CD4-positive, alpha-beta memory T cell (primary cell): ENCODE measurements around the gene RAB22A. TPM values are rescaled to one million over a fixed set of nuclear protein-coding genes. Genes with fewer than 3 reads are reported as not detected.

Experiments
- CTCF ChIA-PET: fragments of 350-600 bp; sonication (Branson Sonifier 250); formaldehyde crosslinking; loops from one replicate; lab custom pipeline; 2021; ENCODE audit warnings: inconsistent platforms; ENCODE audit not compliant: partially characterized antibody; lab: Charles Lee
- POLR2A ChIA-PET: fragments of 350-600 bp; sonication (Branson Sonifier 250); formaldehyde crosslinking; loops from one replicate; lab custom pipeline; 2021; ENCODE audit not compliant: partially characterized antibody; lab: Charles Lee
- DNase-seq, 5 donors: peaks; one replicate each; pipeline versions ENCODE4 v3.0.0 to v3.0.0-alpha.2; 2020 to 2022; ENCODE audit warnings: mixed read lengths in 1 of 5
- H3K27ac ChIP-seq: one replicate; pipeline ENCODE4 v1.7.0; 2013; ENCODE audit warnings: low read depth, low read length
- H3K27me3 ChIP-seq: 2 replicates; pipeline ENCODE4 v1.7.0; 2013; ENCODE audit warnings: mild to moderate bottlenecking, low read length, moderate library complexity; ENCODE audit not compliant: insufficient read depth
- H3K36me3 ChIP-seq: 2 replicates; pipeline ENCODE4 v1.7.0; 2013; ENCODE audit warnings: mild to moderate bottlenecking, low read length, moderate library complexity; ENCODE audit not compliant: insufficient read depth
- H3K4me1 ChIP-seq: 2 replicates; pipeline ENCODE4 v1.7.0; 2013; ENCODE audit warnings: mild to moderate bottlenecking, low read length, moderate library complexity; ENCODE audit not compliant: insufficient read depth
- H3K4me3 ChIP-seq, 2 donors: one replicate each; pipeline ENCODE4 v1.7.0; 2013; ENCODE audit warnings: low read length in 2 of 2, mild to moderate bottlenecking in 1 of 2
- H3K9me3 ChIP-seq, 2 donors: one replicate each; pipeline ENCODE4 v1.7.0; 2013; ENCODE audit warnings: low read length in 2 of 2, control low read depth in 1 of 2; ENCODE audit not compliant: control insufficient read depth in 1 of 2
- H3K27ac Mint-ChIP-seq, 7 donors: one replicate each; pipeline ENCODE4 v1.8.0; 2020 to 2021; ENCODE audit warnings: mixed read lengths in 7 of 7, mild to moderate bottlenecking in 6 of 7, inconsistent platforms in 3 of 7, moderate library complexity in 3 of 7
- H3K27me3 Mint-ChIP-seq, 2 donors: one replicate each; pipeline ENCODE4 v1.8.0; 2020 to 2021; ENCODE audit warnings: mixed read lengths in 2 of 2
- H3K36me3 Mint-ChIP-seq, 2 donors: one replicate each; pipeline ENCODE4 v1.8.0; 2020 to 2021; ENCODE audit warnings: mixed read lengths in 2 of 2, inconsistent platforms in 1 of 2, mild to moderate bottlenecking in 1 of 2
- H3K4me1 Mint-ChIP-seq, 4 donors: one replicate each; pipeline ENCODE4 v1.8.0; 2020 to 2021; ENCODE audit warnings: mixed read lengths in 4 of 4, mild to moderate bottlenecking in 1 of 4
- H3K4me3 Mint-ChIP-seq, 8 donors: one replicate each; pipeline ENCODE4 v1.8.0; 2020 to 2021; ENCODE audit warnings: mixed read lengths in 8 of 8, mild to moderate bottlenecking in 7 of 8, moderate library complexity in 6 of 8, inconsistent platforms in 3 of 8
- H3K9me3 Mint-ChIP-seq, 8 donors: one replicate each; pipeline ENCODE4 v1.8.0; 2020 to 2021; ENCODE audit warnings: mixed read lengths in 8 of 8, mild to moderate bottlenecking in 5 of 8, inconsistent platforms in 3 of 8, moderate library complexity in 1 of 8
- intact Hi-C: fragments of 100-400 bp; cut with micrococcal nuclease; formaldehyde crosslinking; loops from one replicate; pipeline ENCODE4 v1.15.1; 2023
- polyA plus RNA-seq, 2 donors: library from polyadenylated mRNA; unstranded; fragments of 300-500 nt; fragmentation: Illumina TruSeq; gene quantifications; one replicate each; pipeline ENCODE4 v1.2.3, GENCODE V29; 2021
- total RNA-seq, 2 experiments: library from RNA; stranded (reverse); gene quantifications; one replicate each; pipeline ENCODE4 v1.2.3, GENCODE V29; 2021

The RAB22A gene
- total and polyA plus RNA-seq, 4 experiments from 2014 or later: 11.0 to 23.6 (median 20.4) TPM

DNA sequence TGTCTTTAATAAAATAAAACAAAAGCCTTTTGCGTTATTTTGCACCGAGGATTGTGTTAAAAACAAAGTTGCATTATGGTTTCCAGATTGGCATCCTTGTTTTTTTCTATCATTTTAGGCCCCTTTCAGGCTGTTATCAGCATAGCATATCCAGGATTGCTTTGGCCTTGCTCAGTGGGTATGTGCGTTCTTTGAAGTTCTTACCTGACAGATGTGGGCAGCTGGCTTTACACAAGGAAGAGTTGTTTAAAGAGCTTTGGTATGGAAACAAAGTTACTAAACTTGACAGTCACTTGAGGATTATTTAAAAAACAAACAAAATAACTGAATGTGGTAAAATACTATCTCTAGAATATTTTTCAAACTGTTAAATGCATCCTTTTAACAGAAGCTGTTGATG, 86.1 kb downstream of the RAB22A start:
- no peak overlapping the region for H3K4me3 ChIP-seq
- no peak for DNase-seq
- H3K36me3 Mint-ChIP-seq: peaks cover 0 to 39% of the 10 kb centered on the region in 2 donors
- H3K27ac ChIP-seq: no peak overlapping the region
- H3K4me3 Mint-ChIP-seq: peak overlapping the region in 2 of 8 donors; percentile 22 to 43
- POLR2A ChIA-PET: no interaction called here
- intact Hi-C loops: no loop called here
- H3K4me1 Mint-ChIP-seq: peaks cover 50 to 79% (median 67%) of the 10 kb centered on the region in 4 donors
- no peaks in the 10 kb centered on the region for H3K27me3 ChIP-seq
- no peaks in the 10 kb centered on the region for H3K9me3 ChIP-seq
- H3K36me3 ChIP-seq: no peaks in the 10 kb centered on the region
- peaks cover 0 to 2% (median 0%) of the 10 kb centered on the region in 8 donors for H3K9me3 Mint-ChIP-seq
- H3K27ac Mint-ChIP-seq: peak overlapping the region in 1 of 7 donors; percentile 35
- CTCF ChIA-PET: interaction anchor here (0.6 to 0.7 kb wide), 2 partner anchors 11 to 153 kb away, joined by 3 read pairs; no protein-coding TSS in a partner anchor
- H3K4me1 ChIP-seq: peaks cover 93% of the 10 kb centered on the region
- H3K27me3 Mint-ChIP-seq: no peaks in the 10 kb centered on the region

DNA sequence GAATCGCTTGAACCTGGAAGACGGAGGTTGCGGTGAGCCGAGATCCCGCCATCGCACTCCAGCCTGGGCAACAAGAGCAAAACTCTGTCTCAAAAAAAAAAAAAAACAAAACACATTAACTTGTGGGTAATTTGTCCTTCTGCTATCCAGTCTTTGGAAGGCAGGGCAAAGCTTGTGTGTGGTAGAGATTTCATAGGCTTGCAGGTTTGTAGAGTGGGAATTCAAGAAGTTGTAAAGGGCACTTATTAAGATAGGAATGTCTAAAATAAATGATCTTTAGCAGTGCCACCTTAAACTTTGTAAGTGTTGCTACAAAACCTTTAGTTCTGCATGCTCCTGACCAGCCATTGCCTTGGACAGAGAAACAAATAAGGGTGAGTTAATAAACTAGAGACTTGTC, 87.9 kb downstream of the RAB22A start:
- Histone ChIP-seq H3K27ac (no peak overlapping the region), H3K4me1 (peaks cover 93% of the 10 kb centered on the region), H3K4me3 (no peak overlapping the region), H3K36me3 (no peaks in the 10 kb centered on the region), H3K27me3 (no peaks in the 10 kb centered on the region), H3K9me3 (no peaks in the 10 kb centered on the region)
- H3K4me1 Mint-ChIP-seq: peaks cover 31 to 61% (median 55%) of the 10 kb centered on the region in 4 donors
- intact Hi-C loops: no loop called here
- DNase-seq: no peak
- ChIA-PET CTCF (no interaction called here), POLR2A (interaction anchor here (2.4 kb wide), 1 partner anchor 8 kb away, joined by 8 read pairs; the partner anchor contains the start of gene VAPB)
- peak overlapping the region in 3 of 7 donors; percentile 14 to 44 (median 19) for H3K27ac Mint-ChIP-seq
- peaks cover 0 to 26% of the 10 kb centered on the region in 2 donors for H3K36me3 Mint-ChIP-seq
- peaks cover 0 to 2% (median 0%) of the 10 kb centered on the region in 8 donors for H3K9me3 Mint-ChIP-seq
- H3K4me3 Mint-ChIP-seq: no peak overlapping the region
- no peaks in the 10 kb centered on the region for H3K27me3 Mint-ChIP-seq

DNA sequence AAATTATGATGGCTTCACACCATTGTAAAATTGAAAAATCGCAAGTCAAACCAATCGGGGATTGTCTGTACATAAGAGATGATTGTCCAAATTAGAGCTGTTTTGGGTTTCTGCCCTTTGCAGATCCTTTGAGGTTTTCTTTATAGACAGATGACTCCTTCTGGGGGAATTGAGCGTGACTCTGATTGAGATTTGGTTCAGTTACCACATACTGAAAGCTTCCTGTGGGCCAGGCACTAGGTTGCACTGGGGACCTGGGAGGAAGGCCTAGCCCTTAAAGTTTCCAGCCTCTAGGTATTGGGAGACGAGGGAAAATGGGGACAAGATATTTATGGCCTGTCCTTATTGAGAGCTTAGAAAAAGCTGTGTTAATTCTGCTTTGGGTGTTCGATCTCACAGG, 88.7 kb downstream of the RAB22A start:
- peaks cover 93% of the 10 kb centered on the region for H3K4me1 ChIP-seq
- POLR2A ChIA-PET: interaction anchor here (2.4 kb wide), 1 partner anchor 9 kb away, joined by 8 read pairs; the partner anchor contains the start of gene VAPB

DNA sequence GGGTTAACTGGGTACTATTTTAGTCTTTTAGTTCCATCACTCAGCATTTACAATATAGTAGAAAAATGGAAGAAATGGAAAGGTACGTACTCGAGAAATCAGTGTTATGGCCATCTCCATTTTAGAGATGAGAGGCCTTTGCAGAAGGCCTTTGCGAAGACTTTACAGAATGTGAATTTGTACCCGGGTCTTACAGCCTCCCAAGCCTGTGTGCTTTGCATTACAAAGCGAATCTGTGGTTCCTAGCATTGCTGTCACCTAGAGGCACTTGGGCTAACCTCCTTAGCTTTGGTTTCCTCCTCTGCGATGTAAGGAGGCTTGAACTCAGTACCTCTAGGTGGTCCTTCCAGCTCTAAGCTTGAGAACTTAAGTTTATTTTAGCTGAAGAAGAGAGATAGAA, 90.4 kb downstream of the RAB22A start:
- H3K4me3 Mint-ChIP-seq: peak overlapping the region in 3 of 8 donors; percentile 1 to 48 (median 39)
- Histone ChIP-seq H3K9me3 (no peaks in the 10 kb centered on the region), H3K4me3 (no peak overlapping the region), H3K36me3 (no peaks in the 10 kb centered on the region), H3K4me1 (peaks cover 94% of the 10 kb centered on the region), H3K27ac (no peak overlapping the region), H3K27me3 (no peaks in the 10 kb centered on the region)
- intact Hi-C loops: no loop called here
- H3K9me3 Mint-ChIP-seq: peaks cover 0 to 2% (median 0%) of the 10 kb centered on the region in 8 donors
- no peak for DNase-seq
- no peaks in the 10 kb centered on the region for H3K27me3 Mint-ChIP-seq
- H3K27ac Mint-ChIP-seq: peak overlapping the region in 2 of 7 donors; percentile 56 to 65
- H3K36me3 Mint-ChIP-seq: peaks cover 0 to 17% of the 10 kb centered on the region in 2 donors
- peaks cover 7 to 43% (median 37%) of the 10 kb centered on the region in 4 donors for H3K4me1 Mint-ChIP-seq
- ChIA-PET CTCF (interaction anchor here (0.6 kb wide), 1 partner anchor 8 kb away, joined by 4 read pairs; no protein-coding TSS in a partner anchor), POLR2A (interaction anchor here (0.8 kb wide), 1 partner anchor 11 kb away, joined by 5 read pairs; the partner anchor contains the start of gene VAPB)

More for the DNA sequence above, 88.7 kb downstream of the RAB22A start:
- intact Hi-C loops: no loop called here
- H3K4me1 Mint-ChIP-seq: peaks cover 23 to 56% (median 49%) of the 10 kb centered on the region in 4 donors
- no peaks in the 10 kb centered on the region for H3K36me3 ChIP-seq
- H3K27me3 Mint-ChIP-seq: no peaks in the 10 kb centered on the region
- no peak overlapping the region for H3K27ac ChIP-seq
- H3K36me3 Mint-ChIP-seq: peaks cover 0 to 23% of the 10 kb centered on the region in 2 donors
- H3K4me3 ChIP-seq: no peak overlapping the region
- DNase-seq: no peak
- no peaks in the 10 kb centered on the region for H3K27me3 ChIP-seq
- no peaks in the 10 kb centered on the region for H3K9me3 ChIP-seq
- peak overlapping the region in 3 of 8 donors; percentile 3 to 68 (median 5) for H3K4me3 Mint-ChIP-seq
- CTCF ChIA-PET: no interaction called here
- H3K27ac Mint-ChIP-seq: peak overlapping the region in 4 of 7 donors; percentile 39 to 74 (median 58)
- H3K9me3 Mint-ChIP-seq: peaks cover 0 to 2% (median 0%) of the 10 kb centered on the region in 8 donors

DNA sequence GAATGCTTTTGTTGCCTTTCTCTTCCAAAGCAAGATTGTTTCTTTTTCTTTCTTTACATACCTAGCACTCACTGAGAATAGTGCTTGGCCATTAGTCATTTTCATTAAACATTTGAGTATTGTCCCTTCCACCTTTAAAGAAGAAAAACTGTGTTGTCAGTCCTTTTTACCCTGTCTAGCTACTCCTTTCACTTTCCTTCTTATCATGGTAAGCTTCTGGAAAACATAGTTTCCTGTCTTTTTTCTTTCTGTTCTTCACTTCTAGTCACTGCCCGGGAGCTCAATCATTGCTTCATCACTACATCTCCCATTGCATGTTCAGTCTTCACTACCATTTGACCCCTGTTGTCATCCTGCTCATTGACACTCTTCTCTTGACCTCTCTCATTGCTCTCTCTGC, 91.6 kb downstream of the RAB22A start:
- POLR2A ChIA-PET: no interaction called here
- H3K9me3 Mint-ChIP-seq: peaks cover 0 to 2% (median 0%) of the 10 kb centered on the region in 8 donors
- CTCF ChIA-PET: no interaction called here
- no peak overlapping the region for H3K27ac Mint-ChIP-seq
- intact Hi-C loops: no loop called here
- H3K4me1 Mint-ChIP-seq: peaks cover 0 to 35% (median 27%) of the 10 kb centered on the region in 4 donors
- no peaks in the 10 kb centered on the region for H3K36me3 ChIP-seq
- DNase-seq: no peak
- no peak overlapping the region for H3K4me3 Mint-ChIP-seq
- no peak overlapping the region for H3K27ac ChIP-seq
- no peaks in the 10 kb centered on the region for H3K27me3 ChIP-seq
- no peaks in the 10 kb centered on the region for H3K9me3 ChIP-seq
- H3K4me3 ChIP-seq: no peak overlapping the region
- no peaks in the 10 kb centered on the region for H3K27me3 Mint-ChIP-seq
- peaks cover 92% of the 10 kb centered on the region for H3K4me1 ChIP-seq
- peaks cover 0 to 10% of the 10 kb centered on the region in 2 donors for H3K36me3 Mint-ChIP-seq

DNA sequence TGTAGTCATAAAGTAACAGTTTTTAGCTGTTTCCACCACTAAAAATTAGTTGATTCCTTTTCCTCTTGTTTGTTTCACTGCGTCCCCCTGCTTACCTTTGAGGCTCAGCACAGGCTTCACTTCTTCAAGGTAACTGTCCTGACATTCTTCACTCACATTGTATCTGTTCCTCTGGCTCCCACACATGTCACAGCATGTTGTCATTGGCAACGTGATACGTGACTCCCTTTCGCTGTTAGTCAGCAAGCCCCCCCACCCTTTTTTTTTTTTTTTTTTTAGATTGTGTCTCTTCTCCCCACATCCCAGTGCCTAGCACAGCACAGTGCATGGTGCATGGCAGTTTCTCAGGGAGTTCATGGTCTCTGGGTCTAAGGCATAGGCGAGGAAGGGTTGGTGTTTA, 92.8 kb downstream of the RAB22A start:
- Mint-ChIP-seq H3K4me3 (no peak overlapping the region), H3K27ac (no peak overlapping the region), H3K27me3 (no peaks in the 10 kb centered on the region), H3K4me1 (peaks cover 0 to 32% (median 22%) of the 10 kb centered on the region in 4 donors), H3K36me3 (peaks cover 0 to 6% of the 10 kb centered on the region in 2 donors), H3K9me3 (peaks cover 0 to 2% (median 0%) of the 10 kb centered on the region in 8 donors)
- ChIA-PET CTCF (no interaction called here), POLR2A (no interaction called here)
- DNase-seq: no peak
- intact Hi-C loops: no loop called here
- H3K4me1 ChIP-seq: peaks cover 94% of the 10 kb centered on the region
- H3K36me3 ChIP-seq: no peaks in the 10 kb centered on the region
- no peaks in the 10 kb centered on the region for H3K27me3 ChIP-seq
- H3K27ac ChIP-seq: no peak overlapping the region
- no peaks in the 10 kb centered on the region for H3K9me3 ChIP-seq
- H3K4me3 ChIP-seq: no peak overlapping the region

DNA sequence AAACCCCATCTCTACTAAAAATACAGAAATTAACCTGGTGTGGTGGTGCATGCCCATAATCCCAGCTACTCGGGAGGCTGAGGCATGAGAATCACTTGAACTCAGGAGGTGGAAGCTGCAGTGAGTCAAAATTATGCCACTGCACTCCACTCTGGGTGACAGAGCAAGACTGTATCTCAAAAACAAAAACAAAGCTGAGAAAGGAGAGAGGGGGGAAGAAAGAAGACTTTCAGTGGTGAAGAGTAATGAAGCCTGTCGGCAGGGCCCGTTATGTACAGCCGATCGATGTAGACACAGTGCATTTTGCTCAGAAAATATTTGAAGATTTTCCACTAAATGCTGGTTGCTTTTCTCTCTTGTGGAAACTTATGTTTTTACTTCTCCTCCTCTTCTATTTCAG, 93.3 kb downstream of the RAB22A start:
- no peaks in the 10 kb centered on the region for H3K9me3 ChIP-seq
- no peak overlapping the region for H3K27ac ChIP-seq
- H3K27me3 ChIP-seq: no peaks in the 10 kb centered on the region
- peaks cover 0 to 2% (median 0%) of the 10 kb centered on the region in 8 donors for H3K9me3 Mint-ChIP-seq
- no peak overlapping the region for H3K4me3 Mint-ChIP-seq
- no peak overlapping the region for H3K4me3 ChIP-seq
- H3K4me1 Mint-ChIP-seq: peaks cover 5 to 31% (median 20%) of the 10 kb centered on the region in 4 donors
- H3K27me3 Mint-ChIP-seq: no peaks in the 10 kb centered on the region
- H3K36me3 ChIP-seq: no peaks in the 10 kb centered on the region
- DNase-seq: no peak
- intact Hi-C loops: no loop called here
- peaks cover 0 to 6% of the 10 kb centered on the region in 2 donors for H3K36me3 Mint-ChIP-seq
- CTCF ChIA-PET: no interaction called here
- H3K4me1 ChIP-seq: peaks cover 95% of the 10 kb centered on the region
- POLR2A ChIA-PET: no interaction called here
- no peak overlapping the region for H3K27ac Mint-ChIP-seq
